Bronchial epithelial cell (primary cell): ENCODE results near the gene DTX2. TPM values are rescaled to one million over a fixed set of nuclear protein-coding genes. Genes with fewer than 3 reads are reported as not detected.
A peak's percentile ranks its signal among the peaks of the same experiment; 100 is the strongest.
"Not testable (repeated sequence)": the region's sequence is repeated elsewhere in the genome, so short reads cannot be mapped to it uniquely, and the experiment has no call there.

Source experiments
- DNase-seq: peaks from one replicate; pipeline ENCODE4 v3.0.0-alpha.2; 2010; ENCODE audit warnings: low read depth
- FAIRE-seq: peaks from 2 replicates; lab custom pipeline; 2011; peaks lifted over from hg19 to GRCh38; lab: Jason Lieb, UNC
- H3K27me3 ChIP-seq: 2 replicates; pipeline ENCODE4 v1.5.1; 2011; ENCODE audit warnings: low read length; ENCODE audit not compliant: control insufficient read depth, insufficient read depth
- H3K36me3 ChIP-seq: 2 replicates; pipeline ENCODE4 v1.5.1; 2011; ENCODE audit warnings: low read length; ENCODE audit not compliant: control insufficient read depth, insufficient read depth
- H3K4me3 ChIP-seq: 2 replicates; pipeline ENCODE4 v1.5.1; 2011; ENCODE audit warnings: mild to moderate bottlenecking, low read depth, low read length, control low read depth
- total RNA-seq: library from RNA; depleted of rRNA; stranded (reverse); fragments of >200 nt; gene quantifications from 2 replicates; pipeline ENCODE4 v1.2.1, GENCODE V29; 2014

DTX2 gene
- total RNA-seq, 1 donor from 2014 or later = 10.8 TPM

GRCh38 chr7:76484456-76484855 lies 22.9 kb downstream of the DTX2 start:
- H3K36me3 ChIP-seq, DNase-seq, FAIRE-seq, H3K27me3 ChIP-seq, H3K4me3 ChIP-seq: not testable (repeated sequence)

GRCh38 chr7:76485822-76486610 lies 24.5 kb downstream of the DTX2 start:
- not testable (repeated sequence) for H3K36me3 ChIP-seq, H3K27me3 ChIP-seq, H3K4me3 ChIP-seq, FAIRE-seq, DNase-seq

GRCh38 chr7:76486618-76487017 lies 25.1 kb downstream of the DTX2 start:
- not testable (repeated sequence) for FAIRE-seq, H3K4me3 ChIP-seq, H3K27me3 ChIP-seq, H3K36me3 ChIP-seq, DNase-seq

GRCh38 chr7:76487969-76488368 lies 26.5 kb downstream of the DTX2 start:
- not testable (repeated sequence) for DNase-seq, FAIRE-seq, H3K36me3 ChIP-seq, H3K4me3 ChIP-seq, H3K27me3 ChIP-seq

GRCh38 chr7:76492139-76492538 lies 30.6 kb downstream of the DTX2 start:
- not testable (repeated sequence) for FAIRE-seq, H3K4me3 ChIP-seq, H3K27me3 ChIP-seq, H3K36me3 ChIP-seq, DNase-seq

GRCh38 chr7:76495717-76496116 lies 34.2 kb downstream of the DTX2 start:
- not testable (repeated sequence) for FAIRE-seq, DNase-seq

GRCh38 chr7:76497918-76498582 lies 36.5 kb downstream of the DTX2 start:
- H3K36me3 ChIP-seq, DNase-seq, H3K27me3 ChIP-seq, H3K4me3 ChIP-seq: not testable (repeated sequence)
- FAIRE-seq = peak; percentile 96

More at GRCh38 chr7:76495717-76496116, 34.2 kb downstream of the DTX2 start:
- H3K27me3 ChIP-seq, H3K36me3 ChIP-seq, H3K4me3 ChIP-seq: not testable (repeated sequence)

- not testable (repeated sequence) for H3K4me3 ChIP-seq, H3K36me3 ChIP-seq, DNase-seq, H3K27me3 ChIP-seq
- peak; percentile 98 for FAIRE-seq
These were observed 37.2 kb downstream of the DTX2 start for GRCh38 chr7:76498583-76499200.

GRCh38 chr7:76499201-76499923 lies 37.9 kb downstream of the DTX2 start:
- H3K27me3 ChIP-seq, H3K4me3 ChIP-seq, DNase-seq, H3K36me3 ChIP-seq: not testable (repeated sequence)
- FAIRE-seq = peak; percentile 52

GRCh38 chr7:76499924-76500241 lies 38.4 kb downstream of the DTX2 start:
- not testable (repeated sequence) for DNase-seq, H3K27me3 ChIP-seq, H3K4me3 ChIP-seq, FAIRE-seq, H3K36me3 ChIP-seq

GRCh38 chr7:76502224-76502623 lies 40.7 kb downstream of the DTX2 start:
- FAIRE-seq = not testable (repeated sequence)
- peaks cover 14% of the 10 kb centered on the region for H3K36me3 ChIP-seq

GRCh38 chr7:76502836-76503235 lies 41.3 kb downstream of the DTX2 start:
- peak; percentile 62 for FAIRE-seq
- not testable (repeated sequence) for H3K4me3 ChIP-seq, H3K27me3 ChIP-seq, DNase-seq
- peaks cover 14% of the 10 kb centered on the region for H3K36me3 ChIP-seq

More at GRCh38 chr7:76502224-76502623, 40.7 kb downstream of the DTX2 start:
- DNase-seq, H3K4me3 ChIP-seq, H3K27me3 ChIP-seq: not testable (repeated sequence)

- H3K4me3 ChIP-seq, DNase-seq, FAIRE-seq, H3K27me3 ChIP-seq: not testable (repeated sequence)
- H3K36me3 ChIP-seq = peaks cover 14% of the 10 kb centered on the region
These were observed 41.7 kb downstream of the DTX2 start for GRCh38 chr7:76503244-76503643.
